Measurements from ENCODE around the gene PAOX.

- TF ChIP-seq CTCF (IDR thresholded peaks at IDR 0.05) (no peak), POLR2A (IDR thresholded peaks at IDR 0.05) (no peak)
These were observed 41.0 kb downstream of the PAOX start for GRCh38 chr10:133420028-133420427.

All from right lobe of liver (tissue), 4 donors.